ENCODE results near the gene TMEM26. TPM values are rescaled to one million over a fixed set of nuclear protein-coding genes. Genes with fewer than 3 reads are reported as not detected.
A peak's percentile ranks its signal among the peaks of the same experiment; 100 is the strongest.

TMEM26 gene
- total RNA-seq, 1 donor from 2014 or later = 0.46 TPM

- no peak overlapping the region for H3K4me3 ChIP-seq
- no peaks in the 10 kb centered on the region for H3K4me1 ChIP-seq
- H3K27ac ChIP-seq = no peak overlapping the region
- intact Hi-C loops (cut with DNase I) = no loop called here
- H3K27me3 ChIP-seq = no peaks in the 10 kb centered on the region
- no peaks in the 10 kb centered on the region for H3K9me3 ChIP-seq
- DNase-seq (no peak), ATAC-seq (peak; percentile 71)
- TF ChIP-seq, protein P1, sequence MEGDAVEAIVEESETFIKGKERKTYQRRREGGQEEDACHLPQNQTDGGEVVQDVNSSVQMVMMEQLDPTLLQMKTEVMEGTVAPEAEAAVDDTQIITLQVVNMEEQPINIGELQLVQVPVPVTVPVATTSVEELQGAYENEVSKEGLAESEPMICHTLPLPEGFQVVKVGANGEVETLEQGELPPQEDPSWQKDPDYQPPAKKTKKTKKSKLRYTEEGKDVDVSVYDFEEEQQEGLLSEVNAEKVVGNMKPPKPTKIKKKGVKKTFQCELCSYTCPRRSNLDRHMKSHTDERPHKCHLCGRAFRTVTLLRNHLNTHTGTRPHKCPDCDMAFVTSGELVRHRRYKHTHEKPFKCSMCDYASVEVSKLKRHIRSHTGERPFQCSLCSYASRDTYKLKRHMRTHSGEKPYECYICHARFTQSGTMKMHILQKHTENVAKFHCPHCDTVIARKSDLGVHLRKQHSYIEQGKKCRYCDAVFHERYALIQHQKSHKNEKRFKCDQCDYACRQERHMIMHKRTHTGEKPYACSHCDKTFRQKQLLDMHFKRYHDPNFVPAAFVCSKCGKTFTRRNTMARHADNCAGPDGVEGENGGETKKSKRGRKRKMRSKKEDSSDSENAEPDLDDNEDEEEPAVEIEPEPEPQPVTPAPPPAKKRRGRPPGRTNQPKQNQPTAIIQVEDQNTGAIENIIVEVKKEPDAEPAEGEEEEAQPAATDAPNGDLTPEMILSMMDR (IDR thresholded peaks at IDR 0.05) = no peak
- no peaks in the 10 kb centered on the region for H3K36me3 ChIP-seq
Observed at GRCh38 chr10:61465901-61466632, 12.9 kb upstream of the TMEM26 start.

GRCh38 chr10:61465171-61465496, 12.0 kb upstream of the TMEM26 start:
- TF ChIP-seq, protein P1 (IDR thresholded peaks at IDR 0.05) = no peak
- no peak overlapping the region for H3K27ac ChIP-seq
- no peaks in the 10 kb centered on the region for H3K27me3 ChIP-seq
- H3K36me3 ChIP-seq = no peaks in the 10 kb centered on the region
- ATAC-seq (no peak), DNase-seq (no peak)
- intact Hi-C loops (cut with DNase I) = no loop called here
- no peak overlapping the region for H3K4me3 ChIP-seq
- H3K9me3 ChIP-seq = no peaks in the 10 kb centered on the region
- H3K4me1 ChIP-seq = no peaks in the 10 kb centered on the region

DNA sequence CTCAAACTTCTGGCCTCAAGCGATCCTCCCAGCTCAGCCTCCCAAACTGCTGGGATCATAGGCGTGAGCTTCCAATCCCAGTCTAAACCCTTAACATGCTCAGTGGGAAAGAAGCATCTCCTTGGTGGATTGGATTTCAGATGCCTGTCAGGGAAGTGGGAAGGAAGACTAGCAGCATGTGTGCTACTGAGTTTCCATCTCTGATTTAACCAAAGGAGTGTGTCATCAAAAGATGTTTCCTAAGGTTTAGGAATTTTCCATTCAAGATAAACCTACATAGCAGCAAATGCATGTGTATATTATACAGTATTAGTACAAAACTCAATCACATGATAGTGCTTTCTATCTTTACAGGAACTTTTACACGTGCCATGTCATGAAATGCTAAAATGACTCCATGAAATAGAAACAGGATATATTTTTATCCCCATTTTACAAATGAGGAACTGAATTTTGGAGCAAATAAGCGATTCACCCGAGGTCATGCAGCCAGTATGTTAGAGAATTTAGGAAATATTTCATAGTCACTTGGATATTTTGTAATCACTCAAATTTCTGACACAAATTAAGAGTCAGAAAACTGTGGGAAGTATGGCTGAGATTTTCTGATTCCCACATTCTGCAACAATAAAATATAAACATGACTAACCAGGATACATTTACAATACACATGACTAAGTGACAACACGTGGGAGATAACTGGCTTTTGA, 11.4 kb upstream of the TMEM26 start:
- no peaks in the 10 kb centered on the region for H3K4me1 ChIP-seq
- H3K9me3 ChIP-seq = no peaks in the 10 kb centered on the region
- H3K27me3 ChIP-seq = no peaks in the 10 kb centered on the region
- H3K4me3 ChIP-seq = no peak overlapping the region
- TF ChIP-seq, protein P1 (IDR thresholded peaks at IDR 0.05) = no peak
- peak; percentile 42 for ATAC-seq
- no peak overlapping the region for H3K27ac ChIP-seq
- intact Hi-C loops (cut with DNase I) = no loop called here
- no peaks in the 10 kb centered on the region for H3K36me3 ChIP-seq
- no peak for DNase-seq

DNA sequence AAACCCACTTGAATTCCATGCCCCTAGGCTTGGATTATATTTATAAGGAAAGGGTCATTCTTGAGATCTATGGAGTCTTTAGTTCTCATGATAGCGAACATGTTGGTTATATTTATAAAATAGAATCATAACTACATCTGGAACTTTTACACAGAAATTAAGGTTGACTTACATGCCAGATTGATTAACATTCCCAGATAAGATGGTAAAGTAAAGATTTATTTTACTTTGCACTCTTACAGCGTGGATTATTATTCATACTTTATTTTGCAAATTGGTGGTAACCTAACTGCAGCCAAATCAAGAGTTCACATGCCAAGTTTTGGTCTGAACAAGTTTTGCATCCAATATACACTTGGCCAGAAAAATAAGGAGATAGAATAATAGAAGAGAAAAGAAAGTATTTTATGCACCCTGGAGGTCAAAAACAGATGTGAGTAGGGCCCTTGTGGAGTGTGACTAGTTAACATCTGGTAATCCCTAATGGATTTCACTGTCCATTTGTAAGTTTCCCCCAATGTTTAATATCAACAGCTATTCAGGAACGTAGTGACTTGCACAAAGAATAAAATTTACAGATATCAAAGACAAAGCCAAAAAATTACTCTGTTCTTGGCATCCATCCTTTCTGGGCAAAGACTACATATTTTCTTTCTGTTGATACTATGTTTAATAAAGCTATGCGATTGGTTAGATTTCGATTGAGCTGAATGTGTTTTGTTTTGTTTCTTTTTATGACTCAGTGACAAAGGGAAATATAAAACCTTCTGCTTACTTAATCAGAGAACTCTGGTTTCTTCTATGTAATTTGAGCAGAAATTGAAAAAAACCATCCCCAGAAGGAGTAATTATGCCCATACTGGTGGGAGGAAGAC, 10.1 kb upstream of the TMEM26 start:
- Histone ChIP-seq H3K4me1 (no peaks in the 10 kb centered on the region), H3K27ac (no peak overlapping the region), H3K4me3 (no peak overlapping the region), H3K9me3 (no peaks in the 10 kb centered on the region), H3K27me3 (no peaks in the 10 kb centered on the region), H3K36me3 (no peaks in the 10 kb centered on the region)
- intact Hi-C loops (cut with DNase I) = no loop called here
- DNase-seq = no peak
- no peak for ATAC-seq
- TF ChIP-seq, protein P1 (IDR thresholded peaks at IDR 0.05) = no peak

GRCh38 chr10:61460835-61461234, 7.7 kb upstream of the TMEM26 start:
- Histone ChIP-seq H3K27me3 (no peaks in the 10 kb centered on the region), H3K4me3 (no peak overlapping the region), H3K36me3 (no peaks in the 10 kb centered on the region), H3K27ac (no peak overlapping the region), H3K9me3 (no peaks in the 10 kb centered on the region), H3K4me1 (peaks cover 9% of the 10 kb centered on the region)
- intact Hi-C loops (cut with DNase I) = no loop called here
- TF ChIP-seq, protein P1 (IDR thresholded peaks at IDR 0.05) = no peak
- no peak for DNase-seq
- no peak for ATAC-seq
